ENCODE measurements around the gene PANK4.

The PANK4 gene

GRCh38 chr1:2528016-2528415 is 1.6 kb upstream of the PANK4 start:
- peak in 1 of 2 experiments; percentile 21 for DNase-seq (ENCODE audit: low read depth in 1 of 2, low spot score in 1 of 2)
- TF ChIP-seq JUND (IDR thresholded peaks at IDR 0.05; ENCODE audit: low read depth): no peak
- in situ Hi-C loops (cut with HindIII; ENCODE audit: low pct_unique_long_range_greater_than_20kb, low sequenced_read_pairs): no loop called here

- DNase-seq (ENCODE audit: low read depth in 1 of 2, low spot score in 1 of 2): no peak
- no peak for TF ChIP-seq JUND (IDR thresholded peaks at IDR 0.05; ENCODE audit: low read depth)
- in situ Hi-C loops (cut with HindIII; ENCODE audit: low pct_unique_long_range_greater_than_20kb, low sequenced_read_pairs): no loop called here
These were observed 1.1 kb upstream of the PANK4 start for GRCh38 chr1:2527556-2527860.

GRCh38 chr1:2526824-2527555 is 594 bp upstream of the PANK4 start:
- TF ChIP-seq JUND (IDR thresholded peaks at IDR 0.05; ENCODE audit: low read depth): no peak
- in situ Hi-C loops (cut with HindIII; ENCODE audit: low pct_unique_long_range_greater_than_20kb, low sequenced_read_pairs): no loop called here
- no peak for DNase-seq (ENCODE audit: low read depth in 1 of 2, low spot score in 1 of 2)

- TF ChIP-seq JUND (IDR thresholded peaks at IDR 0.05; ENCODE audit: low read depth): no peak
- DNase-seq (ENCODE audit: low read depth in 1 of 2, low spot score in 1 of 2): no peak
- in situ Hi-C loops (cut with HindIII; ENCODE audit: low pct_unique_long_range_greater_than_20kb, low sequenced_read_pairs): no loop called here
These were observed 850 bp downstream of the PANK4 start for GRCh38 chr1:2525572-2525919.

GRCh38 chr1:2523891-2524609 is 2.3 kb downstream of the PANK4 start:
- TF ChIP-seq JUND (IDR thresholded peaks at IDR 0.05; ENCODE audit: low read depth): no peak
- no peak for DNase-seq (ENCODE audit: low read depth in 1 of 2, low spot score in 1 of 2)
- in situ Hi-C loops (cut with HindIII; ENCODE audit: low pct_unique_long_range_greater_than_20kb, low sequenced_read_pairs): no loop called here

GRCh38 chr1:2523191-2523890 is 3.1 kb downstream of the PANK4 start:
- in situ Hi-C loops (cut with HindIII; ENCODE audit: low pct_unique_long_range_greater_than_20kb, low sequenced_read_pairs): no loop called here
- DNase-seq (ENCODE audit: low read depth in 1 of 2, low spot score in 1 of 2): no peak
- no peak for TF ChIP-seq JUND (IDR thresholded peaks at IDR 0.05; ENCODE audit: low read depth)

GRCh38 chr1:2522230-2522629 is 4.2 kb downstream of the PANK4 start:
- in situ Hi-C loops (cut with HindIII; ENCODE audit: low pct_unique_long_range_greater_than_20kb, low sequenced_read_pairs): no loop called here
- no peak for TF ChIP-seq JUND (IDR thresholded peaks at IDR 0.05; ENCODE audit: low read depth)
- DNase-seq (ENCODE audit: low read depth in 1 of 2, low spot score in 1 of 2): no peak

GRCh38 chr1:2520806-2521205 is 5.6 kb downstream of the PANK4 start:
- in situ Hi-C loops (cut with HindIII; ENCODE audit: low pct_unique_long_range_greater_than_20kb, low sequenced_read_pairs): no loop called here
- no peak for TF ChIP-seq JUND (IDR thresholded peaks at IDR 0.05; ENCODE audit: low read depth)
- no peak for DNase-seq (ENCODE audit: low read depth in 1 of 2, low spot score in 1 of 2)

GRCh38 chr1:2520206-2520605 is 6.2 kb downstream of the PANK4 start:
- in situ Hi-C loops (cut with HindIII; ENCODE audit: low pct_unique_long_range_greater_than_20kb, low sequenced_read_pairs): no loop called here
- no peak for DNase-seq (ENCODE audit: low read depth in 1 of 2, low spot score in 1 of 2)
- no peak for TF ChIP-seq JUND (IDR thresholded peaks at IDR 0.05; ENCODE audit: low read depth)

GRCh38 chr1:2519729-2520128 is 6.7 kb downstream of the PANK4 start:
- DNase-seq (ENCODE audit: low read depth in 1 of 2, low spot score in 1 of 2): no peak
- no peak for TF ChIP-seq JUND (IDR thresholded peaks at IDR 0.05; ENCODE audit: low read depth)
- in situ Hi-C loops (cut with HindIII; ENCODE audit: low pct_unique_long_range_greater_than_20kb, low sequenced_read_pairs): no loop called here

GRCh38 chr1:2519029-2519685 is 7.2 kb downstream of the PANK4 start:
- in situ Hi-C loops (cut with HindIII; ENCODE audit: low pct_unique_long_range_greater_than_20kb, low sequenced_read_pairs): no loop called here
- DNase-seq (ENCODE audit: low read depth in 1 of 2, low spot score in 1 of 2): no peak
- no peak for TF ChIP-seq JUND (IDR thresholded peaks at IDR 0.05; ENCODE audit: low read depth)

- DNase-seq (ENCODE audit: low read depth in 1 of 2, low spot score in 1 of 2): no peak
- no peak for TF ChIP-seq JUND (IDR thresholded peaks at IDR 0.05; ENCODE audit: low read depth)
- in situ Hi-C loops (cut with HindIII; ENCODE audit: low pct_unique_long_range_greater_than_20kb, low sequenced_read_pairs): no loop called here
These were observed 7.9 kb downstream of the PANK4 start for GRCh38 chr1:2518528-2518927.

GRCh38 chr1:2517966-2518365 is 8.4 kb downstream of the PANK4 start:
- in situ Hi-C loops (cut with HindIII; ENCODE audit: low pct_unique_long_range_greater_than_20kb, low sequenced_read_pairs): no loop called here
- DNase-seq (ENCODE audit: low read depth in 1 of 2, low spot score in 1 of 2): no peak
- TF ChIP-seq JUND (IDR thresholded peaks at IDR 0.05; ENCODE audit: low read depth): no peak
